ENCODE data around the gene DENND5B.

GRCh38 chr12:31343139-31343538 lies 247.8 kb downstream of the DENND5B start:
- TF ChIP-seq CTCF (IDR thresholded peaks at IDR 0.05; ENCODE audit: low read depth, low read length, missing input control) (no peak), NR2F2 (IDR thresholded peaks at IDR 0.05) (no peak), YY1 (IDR thresholded peaks at IDR 0.05) (no peak), GABPA (IDR thresholded peaks at IDR 0.05 in 1 of 2, conservative IDR thresholded peaks at IDR 0.05 in 1 of 2) (no peak), RAD21 (IDR thresholded peaks at IDR 0.05) (no peak), EGR1 (IDR thresholded peaks at IDR 0.05; ENCODE audit: low read depth in 2 of 2) (no peak), REST (IDR thresholded peaks at IDR 0.05) (no peak), SP1 (IDR thresholded peaks at IDR 0.05) (no peak), RXRA (IDR thresholded peaks at IDR 0.05) (no peak), ATF3 (IDR thresholded peaks at IDR 0.05) (no peak), JUND (IDR thresholded peaks at IDR 0.05) (no peak)

All from liver (tissue), 3 donors.